ENCODE measurements around the gene DCBLD1. TPM values are rescaled to one million over a fixed set of nuclear protein-coding genes. Genes with fewer than 3 reads are reported as not detected.
"Not testable (repeated sequence)": the region's sequence is repeated elsewhere in the genome, so short reads cannot be mapped to it uniquely, and the experiment has no call there.

Gene DCBLD1
- 1 to 10 TPM; 4.2 to 5.5 (median 4.7) TPM for polyA plus RNA-seq

DNA sequence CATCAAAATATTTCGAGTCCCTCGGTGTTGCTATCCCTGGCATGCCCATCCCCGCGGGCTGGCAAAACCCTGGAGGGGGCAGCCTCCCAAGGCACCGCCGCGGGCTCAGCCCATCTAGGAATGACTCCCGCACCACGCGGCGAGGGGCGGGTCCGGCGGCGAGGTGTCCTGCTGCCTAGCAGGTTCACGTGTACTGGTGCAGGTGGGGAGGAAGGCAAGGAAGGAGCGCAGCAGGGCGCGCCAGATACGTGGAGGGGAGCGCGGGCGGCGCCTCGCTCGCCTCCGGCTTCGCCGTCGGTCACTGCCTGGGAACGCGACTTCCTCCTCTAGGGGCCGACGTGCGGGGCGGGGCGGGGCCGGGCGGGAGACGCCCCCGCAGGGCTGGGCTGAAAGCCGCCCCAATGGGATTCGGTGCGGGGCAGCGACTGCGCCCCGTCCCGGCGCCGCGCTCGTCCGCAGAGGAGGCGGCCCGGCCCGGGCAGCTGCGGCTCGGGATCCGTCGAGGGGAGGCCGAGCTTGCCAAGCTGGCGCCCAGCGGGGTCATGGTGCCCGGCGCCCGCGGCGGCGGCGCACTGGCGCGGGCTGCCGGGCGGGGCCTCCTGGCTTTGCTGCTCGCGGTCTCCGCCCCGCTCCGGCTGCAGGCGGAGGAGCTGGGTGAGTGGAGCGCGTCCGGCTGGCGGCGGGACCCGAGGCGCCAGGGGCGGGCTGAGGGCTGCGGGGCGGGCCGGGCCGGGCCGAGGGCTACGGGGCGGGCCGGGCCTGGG is at the start of gene DCBLD1:
DCBLD1 (plus strand) TSS at position 435 of the 764 bp plus-strand sequence; CDS start at position 543, 108 bp downstream.
- WGBS, 3 donors, result 0 to 2% (median 1%) methylated on average over 57 to 96 of the region's 96 CpGs
- no peak within 1 kb of the TSS for H3K27ac ChIP-seq (ENCODE audit: low read depth, low read length)

- 71 to 88% (median 72%) methylated on average over 2 of the region's 2 CpGs for WGBS, 3 donors
- no peak overlapping the region for H3K27ac ChIP-seq (ENCODE audit: low read depth, low read length)
Observed at GRCh38 chr6:117440706-117441525, 41.6 kb upstream of the DCBLD1 start.

GRCh38 chr6:117441824-117442264 is 40.6 kb upstream of the DCBLD1 start:
- WGBS, 3 donors, result 70 to 73% (median 70%) methylated on average over 2 of the region's 2 CpGs
- no peak overlapping the region for H3K27ac ChIP-seq (ENCODE audit: low read depth, low read length)

DNA sequence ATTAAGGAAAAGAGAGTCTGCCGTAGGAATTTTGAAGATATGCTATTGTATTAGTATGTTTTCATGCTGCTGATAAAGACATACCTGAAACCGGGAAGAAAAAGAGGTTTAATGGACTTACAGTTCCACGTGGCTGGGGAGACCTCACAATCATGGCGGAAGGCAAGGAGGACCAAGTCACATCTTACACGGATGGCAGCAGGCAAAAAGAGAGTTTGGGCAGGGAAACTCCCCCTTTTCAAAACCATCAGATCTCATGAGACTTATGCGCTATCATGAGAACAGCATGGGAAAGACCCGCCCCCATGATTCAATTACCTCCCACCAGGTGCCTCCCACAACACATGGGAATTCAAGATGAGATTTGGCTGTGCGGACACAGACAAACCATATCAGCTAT is 40.2 kb upstream of the DCBLD1 start:
- H3K27ac ChIP-seq (ENCODE audit: low read depth, low read length), result not testable (repeated sequence)
- 86 to 87% (median 87%) methylated on average over 8 of the region's 8 CpGs for WGBS, 3 donors

DNA sequence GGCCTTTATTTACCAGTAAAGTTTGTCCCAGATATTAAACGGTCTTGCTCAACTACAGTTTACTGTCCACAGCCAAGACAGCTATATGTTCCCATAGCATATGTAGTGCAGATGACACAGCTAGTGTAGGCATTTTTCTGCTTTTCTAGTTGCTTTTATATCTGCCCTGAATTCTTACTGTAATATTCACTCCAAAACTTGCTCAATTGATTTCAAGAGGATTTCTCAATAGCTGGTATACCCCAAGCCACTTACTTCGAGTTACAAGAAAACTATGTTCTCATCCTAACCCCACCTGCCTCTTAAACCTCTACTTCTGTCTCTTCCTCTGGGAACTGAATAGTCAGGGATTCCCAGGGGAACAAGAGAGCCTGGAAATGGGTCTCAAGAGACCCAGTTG is 37.9 kb upstream of the DCBLD1 start:
- 59 to 83% (median 60%) methylated on average over 2 of the region's 2 CpGs for WGBS, 3 donors
- no peak overlapping the region for H3K27ac ChIP-seq (ENCODE audit: low read depth, low read length)

DNA sequence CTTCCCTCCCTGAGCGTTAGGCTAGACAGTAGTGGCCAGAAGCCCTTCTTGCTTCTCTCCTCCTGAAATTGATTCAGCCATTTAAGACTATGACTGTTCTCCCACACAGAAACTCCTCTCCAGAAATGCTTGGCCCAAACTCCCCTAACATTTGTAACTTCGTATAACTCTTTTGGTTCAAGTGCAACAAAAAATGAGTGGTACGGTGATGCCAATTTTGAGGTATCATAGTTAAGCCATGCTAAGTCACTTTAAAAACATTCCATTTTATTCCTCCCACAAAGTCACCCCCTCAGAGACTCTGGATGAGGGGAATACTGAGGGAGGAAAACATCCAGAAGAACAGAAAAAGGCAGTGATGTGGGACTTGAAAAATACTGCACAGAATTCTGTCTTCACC is 35.6 kb upstream of the DCBLD1 start:
- no peak overlapping the region for H3K27ac ChIP-seq (ENCODE audit: low read depth, low read length)
- WGBS, 3 donors, result 61 to 71% (median 64%) methylated on average over 3 of the region's 3 CpGs

- 52 to 61% (median 57%) methylated on average over 5 of the region's 5 CpGs for WGBS, 3 donors
- no peak overlapping the region for H3K27ac ChIP-seq (ENCODE audit: low read depth, low read length)
Observed at GRCh38 chr6:117448011-117448410, 34.5 kb upstream of the DCBLD1 start.

DNA sequence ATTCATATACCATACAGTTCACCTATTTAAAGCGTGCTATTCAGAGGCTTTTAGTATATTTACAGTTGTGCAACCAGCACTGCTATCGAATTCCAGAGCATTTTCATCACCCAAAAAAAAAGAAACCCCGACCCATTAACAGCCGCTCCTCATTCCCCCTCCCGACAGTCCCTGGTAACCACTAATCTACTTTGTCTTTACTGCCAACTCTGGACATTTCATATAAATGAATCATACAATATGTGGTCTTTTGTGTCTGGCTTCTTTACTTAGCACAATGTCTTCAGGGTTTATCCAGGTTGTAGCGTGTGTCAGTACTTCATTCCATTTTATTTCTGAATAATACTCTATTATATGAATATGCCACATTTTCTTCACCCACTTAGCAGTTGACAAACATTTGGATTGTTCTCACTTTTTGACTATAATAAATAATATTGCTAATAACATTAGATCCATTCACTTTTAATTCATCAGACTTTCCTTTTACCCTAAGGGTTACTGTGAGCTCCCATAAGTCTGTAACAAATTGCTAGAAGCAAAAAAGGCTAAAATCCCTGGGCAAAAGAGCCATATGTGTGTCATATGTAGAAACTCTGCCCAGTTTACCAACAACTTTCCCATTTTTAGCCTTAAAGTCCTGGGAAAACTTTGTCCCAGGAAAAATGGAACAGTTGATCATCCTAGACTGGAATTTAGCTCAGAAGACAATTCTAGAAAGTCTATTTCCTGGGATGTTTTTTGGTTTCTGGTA is 33.6 kb upstream of the DCBLD1 start:
- no peak overlapping the region for H3K27ac ChIP-seq (ENCODE audit: low read depth, low read length)
- WGBS, 3 donors, result 41 to 62% (median 57%) methylated on average over 6 of the region's 6 CpGs

DNA sequence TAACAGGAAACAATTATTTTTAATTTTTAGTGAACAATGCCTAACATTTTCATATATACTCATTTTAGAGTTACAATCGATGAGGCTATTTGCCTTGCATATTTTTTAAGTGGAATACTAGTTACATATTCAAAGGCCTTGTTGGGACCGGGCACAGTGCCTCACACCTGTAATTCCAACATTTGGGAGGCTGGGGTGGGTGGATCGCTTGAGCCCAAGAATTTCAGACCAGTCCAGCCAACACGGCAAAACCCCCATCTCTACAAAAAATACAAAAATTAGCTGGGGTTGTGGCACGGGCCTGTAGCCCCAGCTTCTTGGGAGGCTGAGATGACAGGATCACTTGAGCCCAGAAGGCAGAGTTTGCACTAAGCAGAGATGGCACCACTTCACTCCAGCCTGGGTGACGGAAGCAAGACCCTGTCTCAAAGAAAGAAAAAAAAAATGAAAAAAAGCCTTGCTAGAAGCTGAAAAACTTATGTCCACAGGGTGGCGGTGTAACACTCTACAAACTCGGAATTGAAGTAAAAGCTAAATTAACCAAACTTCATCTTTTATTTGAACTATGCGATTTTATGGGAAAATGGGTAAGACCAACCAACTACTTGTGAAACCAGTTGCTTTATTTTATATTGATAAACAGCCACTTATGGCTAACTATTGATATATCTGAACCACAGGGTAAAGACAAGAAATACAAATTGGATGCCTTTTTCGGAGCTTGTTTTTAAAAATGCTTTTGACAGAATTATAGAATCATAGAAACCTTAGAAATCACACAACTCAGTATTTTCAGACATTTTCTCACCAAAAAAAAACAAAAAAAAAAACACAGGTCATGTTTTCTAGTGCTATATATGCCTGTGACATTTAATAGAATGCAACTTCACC is 32.7 kb upstream of the DCBLD1 start:
- 32 to 39% (median 38%) methylated on average over 10 of the region's 10 CpGs for WGBS, 3 donors
- H3K27ac ChIP-seq (ENCODE audit: low read depth, low read length), result no peak overlapping the region

DNA sequence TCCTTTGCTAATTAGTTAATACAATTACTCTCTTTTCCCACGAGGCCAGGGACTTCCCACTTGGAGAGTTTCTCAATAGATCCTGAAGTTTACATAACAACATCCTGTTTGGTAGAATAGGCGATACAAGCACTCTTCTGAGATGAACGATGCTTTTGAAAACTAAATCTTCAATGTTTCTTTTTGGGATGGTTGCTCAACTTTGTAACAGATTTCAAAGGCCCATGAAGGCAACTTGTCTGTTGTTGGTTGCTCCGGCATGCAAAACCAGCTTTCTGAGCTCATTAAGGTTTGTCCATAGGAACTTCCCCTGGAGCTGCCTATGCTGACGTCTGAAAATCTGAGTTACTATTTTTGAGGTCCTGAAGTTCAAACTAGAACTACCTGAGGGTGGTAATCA is 30.8 kb upstream of the DCBLD1 start:
- WGBS, 3 donors, result 28 to 49% (median 29%) methylated on average over 5 of the region's 5 CpGs
- H3K27ac ChIP-seq (ENCODE audit: low read depth, low read length), result no peak overlapping the region

DNA sequence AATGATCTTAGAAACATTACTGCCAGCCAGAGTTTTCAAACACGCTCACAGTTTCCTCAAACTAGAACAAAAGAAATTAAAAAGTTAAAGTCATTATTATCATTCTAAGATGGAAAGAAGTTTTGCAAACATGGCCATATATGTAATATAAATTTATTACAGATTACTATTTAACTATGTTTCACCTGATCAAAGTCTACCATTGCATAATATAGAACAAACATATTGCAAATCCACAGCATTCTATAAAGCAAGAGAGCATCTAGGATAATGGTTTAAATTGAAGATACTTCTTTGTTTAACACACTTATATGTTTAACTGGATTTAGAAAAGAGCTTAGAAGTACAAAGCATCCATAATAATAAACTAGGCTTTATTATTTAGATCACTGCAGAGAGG is 26.2 kb upstream of the DCBLD1 start:
- H3K27ac ChIP-seq (ENCODE audit: low read depth, low read length), result no peak overlapping the region
- WGBS, 3 donors, result 83 to 96% (median 92%) methylated on average over 1 of the region's 1 CpG

DNA sequence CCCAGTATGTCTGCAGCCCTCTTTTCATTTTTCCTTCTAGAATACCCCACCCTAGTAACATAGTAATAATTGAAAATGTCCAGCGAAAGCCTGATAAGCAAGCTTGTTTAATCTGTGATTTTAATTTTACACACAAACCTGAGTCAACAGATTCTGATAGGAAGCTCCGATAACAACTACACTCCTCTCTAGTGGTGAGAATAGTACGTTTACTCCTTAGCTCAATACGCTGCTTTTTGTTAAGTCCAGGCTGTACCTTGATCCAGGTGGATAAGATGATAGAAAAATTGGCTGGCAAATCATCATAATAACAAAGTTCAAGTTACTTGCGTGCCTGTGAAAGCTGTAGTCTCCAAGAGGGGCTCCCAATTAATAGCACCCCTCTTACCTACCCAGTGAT is 25.5 kb upstream of the DCBLD1 start:
- no peak overlapping the region for H3K27ac ChIP-seq (ENCODE audit: low read depth, low read length)
- 60 to 90% (median 85%) methylated on average over 5 of the region's 5 CpGs for WGBS, 3 donors

DNA sequence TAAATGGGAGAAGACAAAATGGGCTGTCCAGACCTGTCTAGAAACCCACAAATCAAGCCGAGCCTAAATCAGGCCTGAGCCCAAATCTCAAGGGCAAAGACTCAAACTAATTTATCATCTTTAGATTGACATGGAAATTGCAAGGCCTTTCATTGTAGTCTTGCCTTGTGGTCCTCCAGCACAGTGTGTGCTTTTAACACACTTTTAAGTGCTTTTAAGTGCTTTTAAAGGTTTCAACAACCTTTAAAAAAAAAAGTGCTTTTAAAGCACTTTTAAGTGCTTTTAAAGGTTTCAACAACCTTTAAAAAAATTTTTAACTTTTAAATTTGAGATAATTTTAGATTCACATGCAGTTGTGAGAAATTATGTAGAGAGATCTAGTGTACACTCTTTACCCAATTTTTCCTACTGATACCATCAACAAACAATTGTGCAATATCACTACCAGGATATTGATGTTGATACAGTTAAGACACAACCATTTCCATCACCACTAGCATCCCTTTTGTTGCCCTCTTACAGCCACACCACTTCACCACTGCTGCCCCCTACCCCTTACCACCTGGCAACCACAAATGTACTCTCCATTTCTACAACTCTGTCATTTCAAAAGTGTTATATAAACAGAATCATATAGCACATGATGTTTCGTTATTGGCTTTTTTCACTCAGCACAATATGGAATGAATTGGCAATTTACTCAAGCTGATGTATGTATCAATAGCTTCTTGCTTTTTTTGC is 23.1 kb upstream of the DCBLD1 start:
- no peak overlapping the region for H3K27ac ChIP-seq (ENCODE audit: low read depth, low read length)
- 70 to 76% (median 74%) methylated on average over 2 of the region's 2 CpGs for WGBS, 3 donors

DNA sequence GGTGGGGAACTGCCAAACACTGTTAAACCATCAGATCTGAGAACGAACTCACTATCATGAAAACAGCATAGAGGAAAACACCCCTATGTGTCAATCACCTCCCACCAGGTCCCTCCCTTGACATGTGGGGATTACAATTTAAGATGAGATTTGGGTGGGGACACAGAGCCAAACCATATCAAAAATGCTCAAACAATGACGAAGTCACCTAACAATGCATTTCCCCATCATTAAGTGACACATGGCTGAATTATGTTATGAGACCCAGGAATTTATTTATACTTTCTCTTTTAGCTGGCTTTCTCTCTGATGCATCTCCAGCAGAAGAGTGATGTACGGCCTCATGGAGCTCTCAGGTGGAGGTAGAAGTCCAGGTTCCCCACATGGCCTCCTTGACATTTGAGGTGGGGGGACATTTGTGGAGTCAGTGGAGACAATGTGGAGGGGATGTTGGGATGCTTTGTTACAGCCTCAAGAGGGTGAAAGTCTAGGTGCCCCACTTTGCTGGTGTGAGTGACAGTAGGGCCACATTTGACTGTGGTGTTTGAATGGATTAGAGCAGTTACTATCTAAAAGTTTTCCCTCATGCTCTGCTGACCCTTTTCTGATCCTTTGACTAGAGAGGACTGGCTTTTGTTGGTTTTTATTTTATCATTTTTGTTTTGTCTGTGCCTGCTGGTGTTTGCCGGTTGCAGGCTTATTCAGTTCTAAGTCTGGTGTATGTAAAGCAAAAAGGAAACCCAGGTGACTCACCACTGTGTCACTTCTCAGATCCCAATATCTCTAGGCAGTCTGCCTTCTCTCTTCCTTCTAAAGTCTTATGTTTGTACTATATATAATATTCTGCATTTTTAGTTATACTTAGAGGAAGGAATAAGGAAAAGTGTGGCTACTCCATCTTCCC is 18.5 kb upstream of the DCBLD1 start:
- WGBS, 3 donors, result 78 to 82% (median 79%) methylated on average over 4 of the region's 4 CpGs
- no peak overlapping the region for H3K27ac ChIP-seq (ENCODE audit: low read depth, low read length)

- WGBS, 3 donors, result 80 to 99% (median 96%) methylated on average over 2 of the region's 2 CpGs
- no peak overlapping the region for H3K27ac ChIP-seq (ENCODE audit: low read depth, low read length)
Observed at GRCh38 chr6:117464700-117465099, 17.8 kb upstream of the DCBLD1 start.

GRCh38 chr6:117465691-117466090 is 16.8 kb upstream of the DCBLD1 start:
- H3K27ac ChIP-seq (ENCODE audit: low read depth, low read length), result no peak overlapping the region
- 17 to 69% (median 56%) methylated on average over 1 of the region's 1 CpG for WGBS, 3 donors
